Glutamatergic neuron (in vitro differentiated cells): ENCODE measurements around the gene LTBP3. TPM values are rescaled to one million over a fixed set of nuclear protein-coding genes. Genes with fewer than 3 reads are reported as not detected.

ENCODE experiments used
- DNase-seq: peaks from one replicate; pipeline ENCODE4 v3.0.0; 2022
- H3K27ac Mint-ChIP-seq: one replicate; pipeline ENCODE4 v1.8.0; 2020; ENCODE audit warnings: mild to moderate bottlenecking, mixed read lengths, inconsistent platforms; ENCODE audit not compliant: unreplicated experiment
- H3K27me3 Mint-ChIP-seq: one replicate; pipeline ENCODE4 v1.8.0; 2020; ENCODE audit warnings: mild to moderate bottlenecking, moderate library complexity, mixed read lengths, inconsistent platforms; ENCODE audit not compliant: unreplicated experiment
- H3K36me3 Mint-ChIP-seq: one replicate; pipeline ENCODE4 v1.8.0; 2020; ENCODE audit warnings: mild to moderate bottlenecking, mixed read lengths, inconsistent platforms; ENCODE audit not compliant: unreplicated experiment
- H3K4me1 Mint-ChIP-seq: one replicate; pipeline ENCODE4 v1.8.0; 2020; ENCODE audit warnings: mild to moderate bottlenecking, low read depth, mixed read lengths, inconsistent platforms; ENCODE audit not compliant: unreplicated experiment
- H3K4me3 Mint-ChIP-seq: one replicate; pipeline ENCODE4 v1.8.0; 2020; ENCODE audit warnings: mild to moderate bottlenecking, mixed read lengths, inconsistent platforms; ENCODE audit not compliant: unreplicated experiment
- H3K9me3 Mint-ChIP-seq: one replicate; pipeline ENCODE4 v1.8.0; 2020; ENCODE audit warnings: mild to moderate bottlenecking, moderate library complexity, mixed read lengths, inconsistent platforms; ENCODE audit not compliant: unreplicated experiment
- CTCF ChIP-seq: fragments of 200-600 bp; sonication (generic); IDR thresholded peaks from one replicate; pipeline ENCODE4 v1.5.0; 2021; ENCODE audit not compliant: partially characterized antibody, unreplicated experiment
- total RNA-seq: library from RNA; stranded (reverse); fragmentation: NEBNext Ultra II Directional; extraction: Animal tissue kit (Norgen Biotek cat#: 25700); gene quantifications from one replicate; pipeline ENCODE4 v1.2.1, GENCODE V29; 2021; ENCODE audit not compliant: unreplicated experiment

The LTBP3 gene
- total RNA-seq, 1 donor from 2014 or later: 2.5 TPM

GRCh38 chr11:65554057-65554818 is 3.9 kb downstream of the LTBP3 start:
- peak overlapping the region; percentile 36 for H3K4me3 Mint-ChIP-seq
- no peak for TF ChIP-seq CTCF
- peaks cover 14% of the 10 kb centered on the region for H3K4me1 Mint-ChIP-seq
- peaks cover 15% of the 10 kb centered on the region for H3K9me3 Mint-ChIP-seq
- DNase-seq: no peak
- H3K27ac Mint-ChIP-seq: no peak overlapping the region
- peaks cover 21% of the 10 kb centered on the region for H3K27me3 Mint-ChIP-seq
- H3K36me3 Mint-ChIP-seq: no peaks in the 10 kb centered on the region

GRCh38 chr11:65553301-65554001 is 4.7 kb downstream of the LTBP3 start:
- peak; percentile 45 for DNase-seq
- Mint-ChIP-seq H3K4me1 (peaks cover 14% of the 10 kb centered on the region), H3K27ac (no peak overlapping the region), H3K4me3 (no peak overlapping the region), H3K9me3 (peaks cover 15% of the 10 kb centered on the region), H3K27me3 (peaks cover 29% of the 10 kb centered on the region), H3K36me3 (no peaks in the 10 kb centered on the region)
- TF ChIP-seq CTCF: no peak

GRCh38 chr11:65552388-65552951 is 5.7 kb downstream of the LTBP3 start:
- TF ChIP-seq CTCF: no peak
- no peak for DNase-seq
- Mint-ChIP-seq H3K4me3 (peak overlapping the region; percentile 13), H3K4me1 (peaks cover 14% of the 10 kb centered on the region), H3K27ac (no peak overlapping the region), H3K36me3 (no peaks in the 10 kb centered on the region), H3K27me3 (peaks cover 34% of the 10 kb centered on the region), H3K9me3 (peaks cover 17% of the 10 kb centered on the region)

- H3K4me1 Mint-ChIP-seq: peaks cover 14% of the 10 kb centered on the region
- H3K9me3 Mint-ChIP-seq: peaks cover 17% of the 10 kb centered on the region
- H3K36me3 Mint-ChIP-seq: no peaks in the 10 kb centered on the region
- TF ChIP-seq CTCF: no peak
- peak; percentile 58 for DNase-seq
- H3K27me3 Mint-ChIP-seq: peaks cover 30% of the 10 kb centered on the region
- no peak overlapping the region for H3K4me3 Mint-ChIP-seq
- H3K27ac Mint-ChIP-seq: no peak overlapping the region
Observed at GRCh38 chr11:65551572-65552387, 6.4 kb downstream of the LTBP3 start.
